DND-41 (cell line): ENCODE data around the gene ZNF180.
"Not testable (repeated sequence)": the region's sequence is repeated elsewhere in the genome, so short reads cannot be mapped to it uniquely, and the experiment has no call there.

Experiments used
- EZH2 ChIP-seq: IDR thresholded peaks from 3 replicates; pipeline ENCODE4 v1.6.1; 2012; ENCODE audit warnings: borderline replicate concordance, low read depth, mild to moderate bottlenecking, moderate library complexity, low read length, inconsistent platforms; ENCODE audit not compliant: severe bottlenecking
- TF ChIP-seq, protein P1 (sequence below): IDR thresholded peaks from 2 replicates; pipeline ENCODE4 v1.5.1; 2012; ENCODE audit warnings: borderline replicate concordance, low read length, moderate library complexity, mild to moderate bottlenecking; ENCODE audit not compliant: poor library complexity, severe bottlenecking; ENCODE audit errors: extremely low read depth

- TF ChIP-seq, protein P1, sequence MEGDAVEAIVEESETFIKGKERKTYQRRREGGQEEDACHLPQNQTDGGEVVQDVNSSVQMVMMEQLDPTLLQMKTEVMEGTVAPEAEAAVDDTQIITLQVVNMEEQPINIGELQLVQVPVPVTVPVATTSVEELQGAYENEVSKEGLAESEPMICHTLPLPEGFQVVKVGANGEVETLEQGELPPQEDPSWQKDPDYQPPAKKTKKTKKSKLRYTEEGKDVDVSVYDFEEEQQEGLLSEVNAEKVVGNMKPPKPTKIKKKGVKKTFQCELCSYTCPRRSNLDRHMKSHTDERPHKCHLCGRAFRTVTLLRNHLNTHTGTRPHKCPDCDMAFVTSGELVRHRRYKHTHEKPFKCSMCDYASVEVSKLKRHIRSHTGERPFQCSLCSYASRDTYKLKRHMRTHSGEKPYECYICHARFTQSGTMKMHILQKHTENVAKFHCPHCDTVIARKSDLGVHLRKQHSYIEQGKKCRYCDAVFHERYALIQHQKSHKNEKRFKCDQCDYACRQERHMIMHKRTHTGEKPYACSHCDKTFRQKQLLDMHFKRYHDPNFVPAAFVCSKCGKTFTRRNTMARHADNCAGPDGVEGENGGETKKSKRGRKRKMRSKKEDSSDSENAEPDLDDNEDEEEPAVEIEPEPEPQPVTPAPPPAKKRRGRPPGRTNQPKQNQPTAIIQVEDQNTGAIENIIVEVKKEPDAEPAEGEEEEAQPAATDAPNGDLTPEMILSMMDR, result not testable (repeated sequence)
- not testable (repeated sequence) for TF ChIP-seq EZH2
Observed at GRCh38 chr19:44456016-44456415, 44.3 kb downstream of the ZNF180 start.
